ENCODE results near the gene ATP8B4.

DNA sequence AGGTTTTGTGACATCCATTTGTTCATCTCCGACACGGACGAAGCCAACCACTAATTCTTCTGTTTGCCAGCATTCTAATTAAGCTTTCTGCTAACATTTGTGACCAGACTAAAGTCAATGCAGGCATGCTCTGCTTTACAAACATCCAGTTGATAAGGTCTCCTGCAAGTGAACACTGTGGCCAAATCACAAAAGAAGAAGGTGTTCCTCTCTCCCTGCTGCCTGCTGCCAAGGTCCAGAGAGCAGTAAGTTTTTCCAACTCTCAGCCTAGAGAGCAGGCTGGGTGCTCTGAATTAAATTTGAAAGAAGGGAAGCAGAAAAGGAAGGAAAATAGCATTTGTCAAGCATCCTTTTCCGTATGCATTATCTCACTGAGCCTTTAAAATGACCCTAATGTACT lies 133.6 kb downstream of the ATP8B4 start:
- no peak for TF ChIP-seq POLR2AphosphoS5 (IDR thresholded peaks at IDR 0.05)
- no peak for TF ChIP-seq CTCF (IDR thresholded peaks at IDR 0.05)
- no peak for TF ChIP-seq POLR2A (IDR thresholded peaks at IDR 0.05)
